HEK293 (cell line): ENCODE results near the gene TTLL12.

Experiments used
- OSR2 ChIP-seq: fragments of 450-650 bp; formaldehyde crosslinking; IDR thresholded peaks from 2 replicates; pipeline ENCODE4 v1.5.1; 2016; ENCODE audit warnings: missing biosample characterization, missing genetic modification characterization
- ZEB2 ChIP-seq: fragments of 450-650 bp; formaldehyde crosslinking; IDR thresholded peaks from 2 replicates; pipeline ENCODE4 v1.5.1; 2016; ENCODE audit warnings: missing biosample characterization, missing genetic modification characterization
- ZNF121 ChIP-seq: fragments of 450-650 bp; formaldehyde crosslinking; IDR thresholded peaks from 2 replicates; pipeline ENCODE4 v1.5.1; 2016; ENCODE audit warnings: missing biosample characterization, missing genetic modification characterization
- ZNF140 ChIP-seq: fragments of 450-650 bp; formaldehyde crosslinking; IDR thresholded peaks from 2 replicates; pipeline ENCODE4 v1.5.1; 2016; ENCODE audit warnings: missing biosample characterization, missing genetic modification characterization
- ZNF146 ChIP-seq: fragments of 450-650 bp; formaldehyde crosslinking; IDR thresholded peaks from 2 replicates; pipeline ENCODE4 v1.5.1; 2016; ENCODE audit warnings: missing biosample characterization, missing genetic modification characterization
- ZNF510 ChIP-seq: fragments of 450-650 bp; formaldehyde crosslinking; IDR thresholded peaks from 2 replicates; pipeline ENCODE4 v1.5.1; 2018; ENCODE audit warnings: mild to moderate bottlenecking, missing genetic modification characterization, missing biosample characterization; ENCODE audit not compliant: insufficient replicate concordance
- ZNF561 ChIP-seq: fragments of 450-650 bp; IDR thresholded peaks from 2 replicates; pipeline ENCODE4 v1.5.1; 2018; ENCODE audit warnings: missing biosample characterization, missing genetic modification characterization, borderline replicate concordance
- ZNF626 ChIP-seq: fragments of 450-650 bp; sonication (Bioruptor Pico); formaldehyde crosslinking; IDR thresholded peaks from 2 replicates; pipeline ENCODE4 v1.5.1; 2018; ENCODE audit warnings: missing biosample characterization, missing genetic modification characterization, inconsistent platforms
- ZNF791 ChIP-seq: fragments of 450-650 bp; formaldehyde crosslinking; IDR thresholded peaks from 2 replicates; pipeline ENCODE4 v1.5.1; 2016; ENCODE audit warnings: missing biosample characterization, missing genetic modification characterization
- TF ChIP-seq, protein P1 (sequence below): fragments of 450-650 bp; formaldehyde crosslinking; IDR thresholded peaks from 2 replicates; pipeline ENCODE4 v1.5.1; 2016; ENCODE audit warnings: missing biosample characterization, missing genetic modification characterization
- TF ChIP-seq, protein P2 (sequence below): fragments of 450-650 bp; formaldehyde crosslinking; IDR thresholded peaks from 2 replicates; pipeline ENCODE4 v1.5.1; 2016; ENCODE audit warnings: missing biosample characterization, missing genetic modification characterization

DNA sequence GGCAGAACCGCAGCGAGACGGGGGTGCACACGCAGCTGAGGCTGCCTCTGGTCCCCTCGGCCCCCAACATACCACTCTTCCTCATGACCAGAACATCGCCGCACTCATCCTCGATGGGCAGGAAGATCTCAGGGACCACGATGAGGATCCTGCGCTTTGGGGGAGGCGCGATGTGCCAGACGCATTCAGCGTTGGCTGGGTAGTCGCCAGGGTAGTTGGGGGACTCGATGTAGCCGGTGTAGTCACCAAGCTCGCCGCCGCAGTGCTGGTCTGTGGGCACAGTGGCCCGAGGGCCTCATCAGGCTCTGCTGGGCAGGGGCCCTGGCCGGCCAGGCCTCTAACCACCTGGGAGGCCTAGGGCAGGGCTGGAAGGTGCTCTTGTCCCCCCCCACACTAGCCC, 23.0 kb upstream of the TTLL12 start:
- TF ChIP-seq, protein P1, sequence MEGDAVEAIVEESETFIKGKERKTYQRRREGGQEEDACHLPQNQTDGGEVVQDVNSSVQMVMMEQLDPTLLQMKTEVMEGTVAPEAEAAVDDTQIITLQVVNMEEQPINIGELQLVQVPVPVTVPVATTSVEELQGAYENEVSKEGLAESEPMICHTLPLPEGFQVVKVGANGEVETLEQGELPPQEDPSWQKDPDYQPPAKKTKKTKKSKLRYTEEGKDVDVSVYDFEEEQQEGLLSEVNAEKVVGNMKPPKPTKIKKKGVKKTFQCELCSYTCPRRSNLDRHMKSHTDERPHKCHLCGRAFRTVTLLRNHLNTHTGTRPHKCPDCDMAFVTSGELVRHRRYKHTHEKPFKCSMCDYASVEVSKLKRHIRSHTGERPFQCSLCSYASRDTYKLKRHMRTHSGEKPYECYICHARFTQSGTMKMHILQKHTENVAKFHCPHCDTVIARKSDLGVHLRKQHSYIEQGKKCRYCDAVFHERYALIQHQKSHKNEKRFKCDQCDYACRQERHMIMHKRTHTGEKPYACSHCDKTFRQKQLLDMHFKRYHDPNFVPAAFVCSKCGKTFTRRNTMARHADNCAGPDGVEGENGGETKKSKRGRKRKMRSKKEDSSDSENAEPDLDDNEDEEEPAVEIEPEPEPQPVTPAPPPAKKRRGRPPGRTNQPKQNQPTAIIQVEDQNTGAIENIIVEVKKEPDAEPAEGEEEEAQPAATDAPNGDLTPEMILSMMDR = no peak
- no peak for TF ChIP-seq ZNF121 (tag by site-specific recombination)
- TF ChIP-seq, protein P2, sequence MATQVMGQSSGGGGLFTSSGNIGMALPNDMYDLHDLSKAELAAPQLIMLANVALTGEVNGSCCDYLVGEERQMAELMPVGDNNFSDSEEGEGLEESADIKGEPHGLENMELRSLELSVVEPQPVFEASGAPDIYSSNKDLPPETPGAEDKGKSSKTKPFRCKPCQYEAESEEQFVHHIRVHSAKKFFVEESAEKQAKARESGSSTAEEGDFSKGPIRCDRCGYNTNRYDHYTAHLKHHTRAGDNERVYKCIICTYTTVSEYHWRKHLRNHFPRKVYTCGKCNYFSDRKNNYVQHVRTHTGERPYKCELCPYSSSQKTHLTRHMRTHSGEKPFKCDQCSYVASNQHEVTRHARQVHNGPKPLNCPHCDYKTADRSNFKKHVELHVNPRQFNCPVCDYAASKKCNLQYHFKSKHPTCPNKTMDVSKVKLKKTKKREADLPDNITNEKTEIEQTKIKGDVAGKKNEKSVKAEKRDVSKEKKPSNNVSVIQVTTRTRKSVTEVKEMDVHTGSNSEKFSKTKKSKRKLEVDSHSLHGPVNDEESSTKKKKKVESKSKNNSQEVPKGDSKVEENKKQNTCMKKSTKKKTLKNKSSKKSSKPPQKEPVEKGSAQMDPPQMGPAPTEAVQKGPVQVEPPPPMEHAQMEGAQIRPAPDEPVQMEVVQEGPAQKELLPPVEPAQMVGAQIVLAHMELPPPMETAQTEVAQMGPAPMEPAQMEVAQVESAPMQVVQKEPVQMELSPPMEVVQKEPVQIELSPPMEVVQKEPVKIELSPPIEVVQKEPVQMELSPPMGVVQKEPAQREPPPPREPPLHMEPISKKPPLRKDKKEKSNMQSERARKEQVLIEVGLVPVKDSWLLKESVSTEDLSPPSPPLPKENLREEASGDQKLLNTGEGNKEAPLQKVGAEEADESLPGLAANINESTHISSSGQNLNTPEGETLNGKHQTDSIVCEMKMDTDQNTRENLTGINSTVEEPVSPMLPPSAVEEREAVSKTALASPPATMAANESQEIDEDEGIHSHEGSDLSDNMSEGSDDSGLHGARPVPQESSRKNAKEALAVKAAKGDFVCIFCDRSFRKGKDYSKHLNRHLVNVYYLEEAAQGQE (tag by site-specific recombination) = no peak
- TF ChIP-seq ZNF146 (tag by site-specific recombination) = no peak
- TF ChIP-seq ZNF626 (tag by site-specific recombination) = no peak
- no peak for TF ChIP-seq ZNF510 (tag by site-specific recombination)
- TF ChIP-seq ZNF140 (tag by site-specific recombination) = no peak
- TF ChIP-seq OSR2 (tag by site-specific recombination) = no peak
- TF ChIP-seq ZEB2 (tag by site-specific recombination) = no peak
- no peak for TF ChIP-seq ZNF791 (tag by site-specific recombination)
- TF ChIP-seq ZNF561 (tag by site-specific recombination) = no peak
